PC-3 (cell line): ENCODE data around the gene ZNF385B. TPM values are rescaled to one million over a fixed set of nuclear protein-coding genes. Genes with fewer than 3 reads are reported as not detected.

Experiments used
- ATAC-seq: fragments of 200-7000 bp; cut with Tn5 transposase; 2 replicates; pipeline ENCODE4 v1.9.1; 2020; ENCODE audit warnings: mild to moderate bottlenecking, moderate library complexity
- BruUV-seq: library from RNA; stranded (reverse); fragments of 400-500 nt; replicated peaks from 2 replicates; lab custom pipeline; 2021; lab: Mats Ljungman, UMichigan
- CTCF ChIA-PET: fragments of 300-600 bp; sonication (Branson Sonifier 250); formaldehyde crosslinking; loops from one replicate; lab custom pipeline; 2022; ENCODE audit warnings: antibody characterized with exemption; lab: Charles Lee
- POLR2A ChIA-PET: fragments of 300-600 bp; sonication (Branson Sonifier 250); formaldehyde crosslinking; loops from one replicate; lab custom pipeline; 2022; ENCODE audit warnings: antibody characterized with exemption; ENCODE audit not compliant: unreplicated experiment; lab: Charles Lee
- DNase-seq: peaks from one replicate; pipeline ENCODE4 v3.0.0-alpha.2; 2015
- H2AFZ ChIP-seq: fragments of 300-600 bp; sonication (generic); 2 replicates; pipeline ENCODE4 v1.6.0; 2016; ENCODE audit warnings: antibody characterized with exemption, low read length
- H3F3A ChIP-seq: fragments of 300-600 bp; sonication (generic); one replicate; pipeline ENCODE4 v1.6.0; 2017; ENCODE audit warnings: antibody characterized with exemption, low read length, control low read depth, mild to moderate bottlenecking; ENCODE audit not compliant: unreplicated experiment
- H3K27ac ChIP-seq: fragments of 300-600 bp; sonication (generic); 2 replicates; pipeline ENCODE4 v1.5.1; 2016; ENCODE audit warnings: mild to moderate bottlenecking, low read length
- H3K27me3 ChIP-seq: fragments of 300-600 bp; sonication (generic); 2 replicates; pipeline ENCODE4 v1.6.1; 2016; ENCODE audit warnings: low read length, mixed read lengths
- H3K36me3 ChIP-seq: fragments of 300-600 bp; sonication (generic); 2 replicates; pipeline ENCODE4 v1.6.1; 2016; ENCODE audit warnings: low read depth, mixed run types, low read length, mixed read lengths
- H3K4me1 ChIP-seq: fragments of 300-600 bp; sonication (generic); 2 replicates; pipeline ENCODE4 v1.5.1; 2016; ENCODE audit warnings: low read length; ENCODE audit not compliant: insufficient read depth
- H3K4me2 ChIP-seq: fragments of 300-600 bp; sonication (generic); 2 replicates; pipeline ENCODE4 v1.6.0; 2016; ENCODE audit warnings: low read length
- H3K4me3 ChIP-seq: fragments of 300-600 bp; sonication (generic); 2 replicates; pipeline ENCODE4 v1.5.1; 2016; ENCODE audit warnings: mild to moderate bottlenecking, low read length, mixed read lengths
- H3K79me2 ChIP-seq: fragments of 300-600 bp; sonication (generic); 2 replicates; pipeline ENCODE4 v1.6.1; 2017; ENCODE audit warnings: low read length, mixed read lengths
- H3K9ac ChIP-seq: fragments of 300-600 bp; sonication (generic); 2 replicates; pipeline ENCODE4 v1.6.0; 2016; ENCODE audit warnings: mild to moderate bottlenecking, low read length
- H3K9me2 ChIP-seq: fragments of 300-600 bp; sonication (generic); replicated peaks from 2 replicates; pipeline ENCODE4 v1.6.1; 2016; ENCODE audit warnings: mixed run types, low read length, mixed read lengths
- H3K9me3 ChIP-seq: fragments of 300-600 bp; sonication (generic); 2 replicates; pipeline ENCODE4 v1.6.1; 2016; ENCODE audit warnings: low read length, mixed read lengths
- H4K20me1 ChIP-seq: fragments of 300-600 bp; sonication (generic); 2 replicates; pipeline ENCODE4 v1.6.1; 2016; ENCODE audit warnings: low read length, mixed read lengths
- CTCF ChIP-seq: fragments of 300-600 bp; sonication (generic); conservative IDR thresholded peaks from 2 replicates; pipeline ENCODE4 v1.5.1; 2017; ENCODE audit warnings: antibody characterized with exemption, low read depth, mild to moderate bottlenecking, low read length
- EZH2 ChIP-seq: fragments of 300-600 bp; sonication (generic); IDR thresholded peaks from one replicate; pipeline ENCODE4 v1.6.1; 2017; ENCODE audit warnings: antibody characterized with exemption, mild to moderate bottlenecking, low read length; ENCODE audit not compliant: unreplicated experiment
- EZH2phosphoT487 ChIP-seq: fragments of 300-600 bp; sonication (generic); IDR thresholded peaks from 2 replicates; pipeline ENCODE4 v1.6.1; 2018; ENCODE audit warnings: mild to moderate bottlenecking, antibody characterized with exemption, low read length, borderline replicate concordance
- intact Hi-C: fragments of 100-400 bp; cut with micrococcal nuclease; formaldehyde crosslinking; loops from 2 replicates; pipeline ENCODE4 v1.9.0; 2023
- microRNA-seq: library from miRNA; unstranded; fragments of <30 nt; microRNA quantifications from one replicate; pipeline ENCODE4 v1.1.0, GENCODE V29; 2020; ENCODE audit not compliant: unreplicated experiment
- total RNA-seq: library from RNA; depleted of rRNA; stranded (reverse); fragments of >200 nt; gene quantifications from 2 replicates; pipeline ENCODE4 v1.2.3, GENCODE V29; 2014; rRNA removed

Gene ZNF385B
- total RNA-seq, 1 experiment from 2014 or later: 2.4 TPM

- ChIA-PET CTCF (no interaction called here), POLR2A (no interaction called here)
- Histone ChIP-seq H4K20me1 (no peaks in the 10 kb centered on the region), H3K27me3 (no peaks in the 10 kb centered on the region), H3K4me1 (no peaks in the 10 kb centered on the region), H3K27ac (no peak overlapping the region), H3K9me3 (no peaks in the 10 kb centered on the region), H3K9ac (no peak overlapping the region), H3F3A (no peaks in the 10 kb centered on the region), H2AFZ (no peak overlapping the region), H3K4me3 (no peak overlapping the region), H3K36me3 (no peaks in the 10 kb centered on the region), H3K79me2 (no peaks in the 10 kb centered on the region), H3K9me2 (no peaks in the 10 kb centered on the region), H3K4me2 (no peak overlapping the region)
- BruUV-seq: no TSS peak
- intact Hi-C loops: no loop called here
- ATAC-seq (no peak), DNase-seq (no peak)
- TF ChIP-seq CTCF: no peak
- TF ChIP-seq EZH2: no peak
Measured at GRCh38 chr2:179403624-179404023, 457.8 kb downstream of the ZNF385B start.

GRCh38 chr2:179393481-179393880 lies 467.9 kb downstream of the ZNF385B start:
- no peaks in the 10 kb centered on the region for H3K4me1 ChIP-seq
- no TSS peak for BruUV-seq
- H3K9me3 ChIP-seq: no peaks in the 10 kb centered on the region
- H3K27ac ChIP-seq: no peak overlapping the region
- no peak overlapping the region for H3K4me3 ChIP-seq
- H4K20me1 ChIP-seq: no peaks in the 10 kb centered on the region
- H3K9me2 ChIP-seq: no peaks in the 10 kb centered on the region
- H3K9ac ChIP-seq: no peak overlapping the region
- intact Hi-C loops: no loop called here
- H3K79me2 ChIP-seq: no peaks in the 10 kb centered on the region
- H3K27me3 ChIP-seq: no peaks in the 10 kb centered on the region
- ChIA-PET POLR2A (no interaction called here), CTCF (no interaction called here)
- no peaks in the 10 kb centered on the region for H3K36me3 ChIP-seq
- no peak for DNase-seq
- TF ChIP-seq EZH2: no peak
- no peak for TF ChIP-seq CTCF
- no peak for TF ChIP-seq EZH2phosphoT487
- H2AFZ ChIP-seq: no peak overlapping the region
- ATAC-seq: no peak
- H3F3A ChIP-seq: no peaks in the 10 kb centered on the region
- no peak overlapping the region for H3K4me2 ChIP-seq

Small RNAs within 50 kb of the gene (microRNA-seq; reads per million reads assigned to microRNA genes)
- not detected for gene MIR1258

Other genes starting within 250 kb of the ZNF385B start
- 14.2 and 16.2 TPM in 2 replicates for gene CWC22, start 145.7 kb upstream of the ZNF385B start, total RNA-seq